ENCODE results near the gene SMS. TPM values are rescaled to one million over a fixed set of nuclear protein-coding genes. Genes with fewer than 3 reads are reported as not detected.

The SMS gene
- total RNA-seq, 1 donor from 2014 or later, result 218 TPM

GRCh38 chrX:21974011-21974385, 33.5 kb downstream of the SMS start:
- FAIRE-seq, result no peak
- no peak for DNase-seq (ENCODE audit: low spot score in 2 of 2)

DNA sequence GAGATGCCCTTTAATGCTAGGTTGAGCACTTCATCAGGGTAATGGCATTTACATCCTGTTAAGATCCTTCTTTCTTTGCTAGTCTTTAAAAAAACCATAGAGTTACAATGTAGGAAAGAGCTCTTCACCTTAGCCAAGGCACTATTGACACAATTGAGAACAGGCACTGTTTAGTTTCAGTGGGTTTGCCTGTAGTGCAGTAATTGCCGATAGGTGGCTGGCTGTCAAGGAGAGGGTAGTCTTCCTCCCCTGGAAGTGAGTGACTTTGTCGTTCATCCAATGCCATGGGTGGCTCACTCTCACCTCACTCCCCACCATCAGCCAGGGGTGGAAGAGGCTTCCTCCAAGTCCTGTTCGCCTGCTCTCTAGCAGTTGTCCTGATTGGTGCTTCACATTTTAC, 34.7 kb downstream of the SMS start:
- no peak for FAIRE-seq

GRCh38 chrX:21975812-21976211, 35.3 kb downstream of the SMS start:
- DNase-seq (ENCODE audit: low spot score in 2 of 2) (no peak), FAIRE-seq (no peak)

More for the DNA sequence above, 34.7 kb downstream of the SMS start:
- DNase-seq (ENCODE audit: low spot score in 2 of 2), result no peak

DNA sequence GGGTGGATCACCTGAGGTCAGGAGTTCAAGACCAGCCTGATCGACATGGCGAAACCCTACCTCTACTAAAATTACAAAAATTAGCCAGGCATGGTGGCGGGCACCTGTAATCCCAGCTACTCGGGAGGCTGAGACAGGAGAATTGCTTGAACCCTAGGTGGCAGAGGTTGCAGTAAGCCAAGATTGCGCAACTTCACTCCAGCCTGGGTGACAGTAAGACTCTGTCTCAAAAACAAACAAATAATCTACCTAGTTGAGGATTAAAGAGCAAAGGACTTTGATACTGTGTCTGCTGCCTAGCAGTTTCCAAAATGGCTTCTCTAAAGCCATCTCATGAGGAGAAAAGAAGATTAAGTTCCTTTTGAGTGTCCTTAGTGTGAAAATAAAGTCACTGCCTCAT, 37.8 kb downstream of the SMS start:
- no peak for FAIRE-seq
- DNase-seq (ENCODE audit: low spot score in 2 of 2), result no peak

- DNase-seq (ENCODE audit: low spot score in 2 of 2) (no peak), FAIRE-seq (no peak)
These were observed 41.8 kb downstream of the SMS start for GRCh38 chrX:21982311-21982710.

DNA sequence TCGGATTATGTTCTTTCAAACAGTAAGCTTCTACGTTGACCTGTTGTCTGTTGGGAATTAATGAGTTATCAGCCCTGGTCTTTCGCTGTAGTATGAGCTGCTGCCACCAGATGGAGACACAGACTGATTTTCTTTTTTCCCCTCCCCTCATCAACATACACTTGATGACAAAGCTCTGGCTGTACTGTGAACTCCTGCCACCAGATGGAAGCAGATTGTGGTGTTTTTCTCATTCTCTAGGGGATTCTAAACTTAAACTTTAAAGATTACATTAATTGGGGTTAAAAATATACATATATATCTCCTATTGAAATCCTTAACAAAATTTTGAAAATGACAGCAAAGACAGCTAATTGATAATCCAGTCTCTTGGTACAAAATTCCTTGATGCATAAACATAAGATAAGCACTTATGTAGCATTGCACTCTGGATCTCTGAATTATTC, 44.8 kb downstream of the SMS start:
- DNase-seq (ENCODE audit: low spot score in 2 of 2) (peak; percentile 22 to 46), FAIRE-seq (peak; percentile 94)

- FAIRE-seq (no peak), DNase-seq (ENCODE audit: low spot score in 2 of 2) (no peak)
These were observed 46.1 kb downstream of the SMS start for GRCh38 chrX:21986596-21986995.

DNA sequence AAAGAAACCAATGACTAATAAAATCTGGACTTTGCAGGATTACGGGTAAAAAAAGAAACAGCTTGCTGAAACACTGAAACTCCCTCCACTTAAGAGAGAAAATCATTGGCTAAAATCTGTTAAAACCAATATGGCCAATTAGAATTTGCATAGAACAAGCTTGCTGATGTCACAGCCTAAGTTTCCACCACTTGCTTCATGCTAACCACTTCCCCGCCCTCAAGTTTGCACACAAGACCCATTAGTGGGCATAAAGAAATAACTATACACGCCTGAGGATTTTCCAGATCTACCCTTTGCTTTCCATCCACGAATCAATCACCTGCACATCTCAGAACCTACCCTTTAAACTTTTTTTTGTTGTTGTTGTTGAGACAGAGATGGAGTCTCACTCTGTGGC, 48.9 kb downstream of the SMS start:
- FAIRE-seq, result no peak
- DNase-seq (ENCODE audit: low spot score in 2 of 2), result no peak

DNA sequence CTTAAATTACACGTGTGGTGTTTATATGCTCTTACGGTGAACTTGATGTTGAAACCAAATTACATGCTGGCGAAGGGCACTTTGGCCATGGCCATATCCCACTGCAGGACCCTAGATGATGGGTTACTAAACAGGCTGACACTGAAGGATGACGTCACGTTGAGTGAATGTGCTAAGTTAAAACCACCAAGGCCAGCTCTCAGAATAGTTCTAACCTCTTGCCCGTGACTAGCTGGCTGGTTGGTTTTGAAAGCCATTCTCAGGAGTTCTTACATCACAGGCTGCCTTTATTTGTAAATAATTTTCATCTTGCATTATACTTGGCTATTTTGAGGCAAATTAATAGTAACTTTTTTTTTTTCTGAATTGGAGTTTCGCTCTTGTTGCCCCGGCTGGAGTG, 50.3 kb downstream of the SMS start:
- DNase-seq (ENCODE audit: low spot score in 2 of 2) (no peak), FAIRE-seq (no peak)

- DNase-seq (ENCODE audit: low spot score in 2 of 2), result no peak
- no peak for FAIRE-seq
These were observed 51.0 kb downstream of the SMS start for GRCh38 chrX:21991504-21991903.

DNA sequence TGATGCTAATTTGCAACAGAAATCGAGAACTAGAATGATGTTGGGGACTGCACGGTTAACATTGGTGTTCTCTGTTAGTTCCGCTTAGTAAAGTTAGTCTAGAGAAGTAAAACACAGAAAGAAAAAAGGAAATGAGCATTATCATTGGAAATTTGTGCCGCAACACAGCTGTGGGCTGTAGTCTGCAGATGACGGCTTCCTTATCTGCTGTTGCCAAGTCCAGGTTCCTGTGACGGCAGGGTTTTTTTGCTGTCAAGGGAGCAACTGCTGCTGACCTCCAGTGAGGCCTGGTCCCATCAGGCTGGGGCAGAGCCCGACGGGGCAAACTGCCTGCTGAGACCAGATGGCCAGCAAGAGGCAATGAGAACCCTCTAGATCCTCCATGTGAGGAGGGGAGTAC, 52.8 kb downstream of the SMS start:
- FAIRE-seq, result no peak

DNA sequence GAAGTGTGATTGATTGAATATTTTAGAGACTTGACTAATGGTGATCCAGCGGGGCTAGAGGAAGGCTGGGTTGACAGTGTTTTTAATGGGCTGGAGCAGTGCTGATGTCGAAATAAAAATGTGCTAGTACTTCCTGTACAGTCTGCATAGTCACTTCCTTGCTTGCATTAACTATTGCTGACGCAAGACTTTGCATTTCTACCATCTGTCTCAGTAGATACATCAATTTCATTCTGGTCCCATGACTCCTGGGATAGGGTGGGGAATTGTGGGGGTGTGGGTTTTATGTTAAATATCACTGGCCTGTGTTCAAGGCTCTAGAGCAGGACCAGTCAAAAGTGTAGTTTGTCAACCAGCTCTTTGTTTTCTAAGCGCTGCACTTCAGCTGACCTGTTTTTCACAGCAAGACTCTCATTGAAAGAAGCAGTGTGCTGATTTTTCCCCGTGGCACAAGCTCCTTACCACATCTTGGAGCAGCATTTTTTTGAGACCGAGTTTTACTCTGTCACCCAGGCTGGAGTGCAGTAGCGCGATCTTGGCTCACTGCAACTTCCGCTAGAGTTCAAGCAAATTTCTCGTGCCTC, 56.5 kb downstream of the SMS start:
- FAIRE-seq (no peak), DNase-seq (ENCODE audit: low spot score in 2 of 2) (no peak)

More for the DNA sequence above, 52.8 kb downstream of the SMS start:
- DNase-seq (ENCODE audit: low spot score in 2 of 2), result no peak

DNA sequence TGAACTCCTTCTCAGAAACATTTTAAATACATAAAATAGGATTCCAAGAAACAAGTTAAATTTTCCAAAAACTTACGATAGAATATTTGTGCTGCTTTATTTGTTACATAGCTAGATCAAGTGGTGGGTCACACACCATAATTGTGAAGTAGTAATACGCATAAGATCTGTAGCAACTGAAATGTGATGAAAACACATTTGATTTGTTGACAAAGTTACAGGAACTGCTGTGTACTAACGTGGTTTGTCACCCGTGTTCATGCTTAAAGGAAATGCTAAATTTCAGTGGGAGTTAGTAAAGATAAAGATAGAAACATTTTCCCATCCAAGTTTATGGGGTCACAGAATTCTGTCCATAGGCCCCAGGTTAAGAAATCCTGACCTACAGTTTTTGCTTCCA, 57.5 kb downstream of the SMS start:
- FAIRE-seq (no peak), DNase-seq (ENCODE audit: low spot score in 2 of 2) (no peak)

- DNase-seq (ENCODE audit: low spot score in 2 of 2) (no peak), FAIRE-seq (no peak)
These were observed 64.4 kb downstream of the SMS start for GRCh38 chrX:22004866-22005265.

- DNase-seq (ENCODE audit: low spot score in 2 of 2), result no peak
- FAIRE-seq, result no peak
These were observed 71.5 kb downstream of the SMS start for GRCh38 chrX:22012051-22012450.

- FAIRE-seq (no peak), DNase-seq (ENCODE audit: low spot score in 2 of 2) (no peak)
These were observed 72.4 kb downstream of the SMS start for GRCh38 chrX:22012931-22013330.

DNA sequence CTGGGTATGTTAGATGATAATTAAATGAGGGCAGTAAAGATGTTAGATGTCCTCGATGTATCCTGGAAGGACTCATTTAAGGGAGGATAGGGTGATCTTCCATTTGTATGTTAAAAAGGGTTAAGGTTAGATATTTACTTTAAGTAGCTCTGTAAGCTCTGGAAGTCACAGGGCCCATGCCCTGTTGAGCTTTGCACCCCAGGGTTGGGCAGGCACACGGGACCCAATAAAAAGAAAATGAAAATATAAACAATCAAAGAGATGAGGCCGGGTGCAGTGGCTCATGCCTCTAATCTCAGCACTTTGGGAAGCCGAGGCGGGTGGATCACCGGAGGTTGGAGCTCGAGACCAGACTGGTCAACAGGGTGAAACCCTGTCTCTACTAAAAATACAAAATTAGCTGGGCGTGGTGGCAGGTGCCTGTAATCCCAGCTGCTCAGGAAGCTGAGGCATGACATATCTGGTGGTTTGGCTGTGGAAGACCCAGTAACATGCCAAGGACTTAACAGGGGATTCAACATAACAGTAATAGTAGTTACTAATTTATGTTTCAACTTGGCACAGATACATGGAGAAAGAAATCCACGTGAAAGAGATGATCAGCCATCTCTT, 74.7 kb downstream of the SMS start:
- DNase-seq (ENCODE audit: low spot score in 2 of 2) (no peak), FAIRE-seq (no peak)

DNA sequence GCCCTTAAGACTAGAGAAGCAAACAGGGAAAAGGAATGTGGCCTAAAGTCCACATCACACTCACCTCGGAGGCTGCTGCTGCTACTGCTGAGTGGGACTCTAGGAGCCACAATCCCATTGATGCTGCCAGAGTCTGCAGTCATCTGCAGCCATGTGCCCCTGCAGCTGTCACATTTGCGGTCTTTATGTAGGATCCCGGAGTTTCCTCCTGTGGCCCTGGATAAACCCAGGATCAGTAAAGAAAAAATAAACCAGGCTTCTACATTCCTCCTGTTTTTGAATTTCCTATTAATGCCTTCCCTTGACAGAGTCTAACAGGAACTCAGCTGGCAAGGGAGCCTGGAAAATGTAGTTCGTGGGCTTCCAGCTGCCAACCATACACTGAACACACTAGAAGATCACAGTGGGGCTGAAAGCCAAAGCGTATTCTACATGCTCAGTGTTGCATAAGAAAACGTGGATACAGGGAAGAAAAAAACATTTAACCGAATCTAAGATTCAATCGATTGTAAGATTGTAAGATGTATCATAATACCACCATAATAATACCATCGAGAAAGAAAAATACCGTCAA, 81.3 kb downstream of the SMS start:
- DNase-seq (ENCODE audit: low spot score in 2 of 2), result no peak

GRCh38 chrX:22024577-22024976, 84.1 kb downstream of the SMS start:
- DNase-seq (ENCODE audit: low spot score in 2 of 2) (no peak), FAIRE-seq (no peak)

More for the DNA sequence above, 81.3 kb downstream of the SMS start:
- no peak for FAIRE-seq

GRCh38 chrX:22025751-22026150, 85.2 kb downstream of the SMS start:
- FAIRE-seq, result no peak
- no peak for DNase-seq (ENCODE audit: low spot score in 2 of 2)

DNA sequence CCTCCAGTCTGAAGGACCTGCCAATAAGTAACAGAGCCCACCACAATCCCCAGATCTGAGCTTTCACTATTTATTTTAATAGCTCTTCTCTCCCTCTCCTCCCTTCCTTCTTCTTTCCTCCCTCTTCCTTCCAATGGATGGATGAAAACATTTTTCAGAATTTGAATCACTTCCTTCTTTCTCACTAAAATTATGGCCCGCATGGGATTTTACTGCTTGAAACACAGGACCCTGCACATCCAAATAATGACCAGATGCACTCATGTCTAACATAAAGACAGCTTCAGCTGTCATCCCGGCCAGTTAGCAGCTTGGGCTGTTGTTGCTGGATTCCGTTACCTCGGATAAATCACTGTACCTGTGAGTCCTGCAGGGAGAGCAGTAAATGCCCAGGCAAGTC, 86.2 kb downstream of the SMS start:
- FAIRE-seq (no peak), DNase-seq (ENCODE audit: low spot score in 2 of 2) (no peak)

DNA sequence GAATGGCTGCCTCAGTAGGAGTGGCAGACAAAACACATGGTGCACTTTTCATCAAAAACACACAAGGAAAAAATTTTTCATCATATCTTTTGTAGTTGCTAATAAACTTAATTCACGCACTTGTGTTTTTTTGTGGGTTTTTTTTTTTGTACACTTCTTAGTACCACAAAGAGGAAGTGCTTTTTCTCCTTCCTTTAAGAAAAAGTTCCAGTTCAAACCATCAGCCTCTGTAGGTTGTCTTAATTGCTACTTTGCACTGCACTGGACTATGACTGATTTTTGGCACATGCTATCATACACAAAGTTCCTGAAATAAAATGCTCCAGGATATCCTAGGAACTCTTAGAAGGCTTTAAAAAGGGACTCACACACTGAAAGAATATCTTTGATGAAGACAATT, 91.6 kb downstream of the SMS start, which contains the start of gene PHEX:
TSS of gene PHEX (plus strand) at position 242 of the 400 bp plus-strand sequence. CDS start 681 bp downstream, outside the sequence.
- FAIRE-seq (no peak), DNase-seq (ENCODE audit: low spot score in 2 of 2) (no peak)

Measured in frontal cortex (tissue), 4 donors.